H1 (cell line): Measurements from ENCODE around the gene POLR3GL. TPM values are rescaled to one million over a fixed set of nuclear protein-coding genes. Genes with fewer than 3 reads are reported as not detected.

Experiments
- ASH2L ChIP-seq: fragments of 200-600, 300-600 bp; sonication (generic); IDR thresholded peaks from one replicate; pipeline ENCODE4 v1.7.1; 2017; ENCODE audit warnings: low read length
- BACH1 ChIP-seq: IDR thresholded peaks from 2 replicates; pipeline ENCODE4 v1.6.1; 2012; ENCODE audit warnings: low read length, improper control_type of control experiment
- BRCA1 ChIP-seq: IDR thresholded peaks from 2 replicates; pipeline ENCODE4 v1.6.1; 2012; ENCODE audit warnings: low read depth, low read length, improper control_type of control experiment
- CHD7 ChIP-seq: fragments of 300-600 bp; sonication (generic); IDR thresholded peaks from 2 replicates; pipeline ENCODE4 v1.7.1; 2012; ENCODE audit warnings: low read length, moderate library complexity, mild to moderate bottlenecking, inconsistent platforms; ENCODE audit not compliant: insufficient replicate concordance
- E2F6 ChIP-seq: IDR thresholded peaks from 2 replicates; pipeline ENCODE4 v1.6.1; 2012; ENCODE audit warnings: inconsistent platforms
- HDAC6 ChIP-seq: IDR thresholded peaks from one replicate; pipeline ENCODE4 v1.7.1; 2012; ENCODE audit warnings: low read depth, mild to moderate bottlenecking, inconsistent platforms, low read length, moderate library complexity
- JUN ChIP-seq: IDR thresholded peaks from 2 replicates; pipeline ENCODE4 v1.6.1; 2011; ENCODE audit warnings: low read depth, mild to moderate bottlenecking, improper control_type of control experiment, low read length
- SAP30 ChIP-seq: fragments of 300-600 bp; sonication (generic); IDR thresholded peaks from 2 replicates; pipeline ENCODE4 v1.7.1; 2012; ENCODE audit warnings: low read length, moderate library complexity, mild to moderate bottlenecking, inconsistent platforms; ENCODE audit not compliant: insufficient read depth, insufficient replicate concordance
- SIX5 ChIP-seq: IDR thresholded peaks from 2 replicates; pipeline ENCODE4 v1.6.1; 2011; ENCODE audit warnings: mild to moderate bottlenecking, low read depth, low read length
- TEAD4 ChIP-seq: IDR thresholded peaks from 2 replicates; pipeline ENCODE4 v1.6.1; 2012; ENCODE audit warnings: low read depth, low read length, inconsistent platforms, mixed read lengths
- polyA plus RNA-seq, 7 experiments: library from polyadenylated mRNA; depleted of rRNA in 3 of 7; stranded (reverse) in 5 of 7; unstranded in 2 of 7; fragments of >200 nt in 5 of 7; fragments of 200-250 nt in 2 of 7; gene quantifications; 1 replicate in 5 of 7; 2 replicates in 1 of 7; 4 replicates in 1 of 7; pipeline versions ENCODE4 v1.2.1 to v1.2.3, GENCODE V29; 2011 to 2013; ENCODE audit warnings: missing spikeins in 2 of 7, mixed read lengths in 2 of 7
- total RNA-seq: library from RNA; stranded (reverse); fragmentation: NEBNext Ultra II Directional; extraction: Animal tissue kit (Norgen Biotek cat#: 25700); gene quantifications from 2 replicates; pipeline ENCODE4 v1.2.1, GENCODE V29; 2021

POLR3GL gene
- total and polyA plus RNA-seq, 2 of the 8 experiments (the other 6 are each of a cell fraction or from before 2014, with no cell fraction given), result 3.1 to 3.9 TPM

GRCh38 chr1:145997718-145998023 lies 33.2 kb downstream of the POLR3GL start (continued):
- no peak for TF ChIP-seq CHD7
- no peak for TF ChIP-seq HDAC6
- TF ChIP-seq ASH2L, result no peak
- TF ChIP-seq JUN, result no peak
- TF ChIP-seq SIX5, result no peak
- TF ChIP-seq SAP30, result no peak
- TF ChIP-seq BRCA1, result no peak
- no peak for TF ChIP-seq E2F6
- no peak for TF ChIP-seq BACH1
- no peak for TF ChIP-seq TEAD4
